Adrenal gland (tissue), 12 donors: ENCODE data around the gene BCAS3. TPM values are rescaled to one million over a fixed set of nuclear protein-coding genes. Genes with fewer than 3 reads are reported as not detected.
A peak's percentile ranks its signal among the peaks of the same experiment; 100 is the strongest.

Experiments
- DNase-seq, 7 donors: peaks; one replicate each; pipeline ENCODE4 v3.0.0-alpha.2; 2019 to 2020
- H3K27ac ChIP-seq, 5 donors: fragments of 200-600 bp; sonication (generic) in 4 of 5; 1 replicate in 3 of 5; 2 replicates in 2 of 5; pipeline versions ENCODE4 v1.5.1 to v1.8.0; 2016 to 2020; ENCODE audit warnings: mild to moderate bottlenecking in 1 of 5
- H3K27me3 ChIP-seq: fragments of 200-600 bp; 2 replicates; pipeline ENCODE4 v1.8.0; 2021
- H3K36me3 ChIP-seq, 2 donors: fragments of 200-600 bp; replicated peaks in 1 of 2; 1 replicate in 1 of 2; 2 replicates in 1 of 2; pipeline versions ENCODE4 v1.5.1 to v1.8.0; 2018 to 2022
- H3K4me1 ChIP-seq, 2 donors: fragments of 200-600 bp; replicated peaks in 1 of 2; 1 replicate in 1 of 2; 2 replicates in 1 of 2; pipeline versions ENCODE4 v1.5.1 to v1.8.0; 2018 to 2021
- H3K4me3 ChIP-seq, 4 donors: fragments of 200-600 bp; sonication (generic) in 3 of 4; one replicate each; pipeline ENCODE4 v1.5.1; 2016 to 2018
- H3K9me3 ChIP-seq, 3 donors: fragments of 200-600 bp; sonication (generic) in 1 of 3; replicated peaks in 1 of 3; 1 replicate in 2 of 3; 2 replicates in 1 of 3; pipeline versions ENCODE4 v1.5.1 to v1.8.0; 2016 to 2021
- CTCF ChIP-seq, 6 experiments: fragments of 450-650 bp in 4 of 6; fragments of 200-600 bp in 2 of 6; sonication (generic) in 1 of 6; IDR thresholded peaks; 1 replicate in 5 of 6; 2 replicates in 1 of 6; pipeline versions ENCODE4 v1.5.1 to v1.8.0; 2016 to 2021; ENCODE audit warnings: antibody characterized with exemption in 6 of 6, mild to moderate bottlenecking in 2 of 6, moderate library complexity in 1 of 6
- POLR2A ChIP-seq, 2 donors: fragments of 450-650 bp; IDR thresholded peaks; one replicate each; pipeline ENCODE4 v1.6.1; 2017; ENCODE audit warnings: antibody characterized with exemption in 2 of 2, mild to moderate bottlenecking in 2 of 2, moderate library complexity in 1 of 2
- WGBS, 4 donors: extraction: QIAGEN DNeasy Blood & Tissue Kit in 2 of 4; methylation state at CpG; one replicate each; pipeline versions ENCODE4 v1.1.5 to v1.1.7; 2013 to 2017; 5-methylcytosine and 5-hydroxymethylcytosine counted together
- intact Hi-C, 2 donors: fragments of 100-400 bp; cut with DNase I; formaldehyde crosslinking; loops; one replicate each; pipeline versions ENCODE4 v1.14.1 to v1.15.0; 2022 to 2023
- polyA plus RNA-seq, 3 donors: library from polyadenylated mRNA; stranded (reverse); fragments of 200-250 nt in 2 of 3; fragments of 350-450 nt in 1 of 3; fragmentation: Illumina TruSeq in 1 of 3; extraction: RNeasy Lipid Tissue Mini Kit (QIAGEN cat#74804) in 1 of 3; gene quantifications; one replicate each; pipeline ENCODE4 v1.2.3, GENCODE V29; 2013 to 2014
- total RNA-seq, 9 donors: library from RNA; depleted of rRNA in 4 of 9; stranded (reverse); fragments of >200 nt in 4 of 9; fragments of 120-200 nt in 1 of 9; fragmentation: NEBNext Ultra II Directional in 1 of 9; extraction: Animal tissue kit (Norgen Biotek cat#: 25700) in 1 of 9; gene quantifications; one replicate each; pipeline versions ENCODE4 v1.1.0 to v1.2.4, GENCODE V29; 2013 to 2023
- donor health status: healthy with polysubstance abuse.
- donor health status: Bipolar disorder and iron deficiency.
- donor health status: DM: yes; HTN: yes; CAD: no.
- donor health status: DM: no; HTN: no; CAD: no.
- donor health status: DM: no; HTN: no; CAD: no.
- donor health status: DM: yes; HTN: yes; CAD: no.

The BCAS3 gene
- total and polyA plus RNA-seq, 12 donors: 9.4 to 105 (median 29.0) TPM

- peaks cover 0 to 23% of the 10 kb centered on the region in 2 donors for H3K4me1 ChIP-seq
- H3K36me3 ChIP-seq: no peaks in the 10 kb centered on the region
- H3K9me3 ChIP-seq: no peaks in the 10 kb centered on the region
- WGBS, 4 donors: 90 to 100% (median 95%) methylated on average over 2 of the region's 2 CpGs
- no peak for TF ChIP-seq CTCF (IDR thresholded peaks at IDR 0.05)
- TF ChIP-seq POLR2A (IDR thresholded peaks at IDR 0.05): no peak
- intact Hi-C loops: no loop called here
- no peaks in the 10 kb centered on the region for H3K27me3 ChIP-seq
- H3K27ac ChIP-seq: no peak overlapping the region
- no peak overlapping the region for H3K4me3 ChIP-seq
- DNase-seq: no peak
Observed at GRCh38 chr17:61202564-61202963, 524.9 kb downstream of the BCAS3 start.

GRCh38 chr17:61203671-61204131, 526.0 kb downstream of the BCAS3 start:
- Histone ChIP-seq H3K4me1 (peaks cover 10 to 34% of the 10 kb centered on the region in 2 donors), H3K9me3 (no peaks in the 10 kb centered on the region), H3K27ac (peak overlapping the region in 3 of 5 donors; percentile 27 to 56 (median 29)), H3K4me3 (peak overlapping the region in 2 of 4 donors; percentile 1 to 7), H3K36me3 (no peaks in the 10 kb centered on the region), H3K27me3 (no peaks in the 10 kb centered on the region)
- WGBS, 4 donors: 30 to 51% (median 39%) methylated on average over 6 to 7 of the region's 7 CpGs
- DNase-seq: peak in 6 of 7 donors; percentile 24 to 56 (median 32)
- TF ChIP-seq CTCF (IDR thresholded peaks at IDR 0.05) (no peak), POLR2A (IDR thresholded peaks at IDR 0.05) (no peak)
- intact Hi-C loops: no loop called here

- H3K36me3 ChIP-seq: no peaks in the 10 kb centered on the region
- H3K9me3 ChIP-seq: no peaks in the 10 kb centered on the region
- no peak overlapping the region for H3K27ac ChIP-seq
- 84 to 88% (median 86%) methylated on average over 5 of the region's 5 CpGs for WGBS, 4 donors
- intact Hi-C loops: no loop called here
- H3K27me3 ChIP-seq: no peaks in the 10 kb centered on the region
- H3K4me1 ChIP-seq: peaks cover 12 to 42% of the 10 kb centered on the region in 2 donors
- TF ChIP-seq POLR2A (IDR thresholded peaks at IDR 0.05): no peak
- DNase-seq: no peak
- peak overlapping the region in 1 of 4 donors; percentile 7 for H3K4me3 ChIP-seq
Observed at GRCh38 chr17:61204456-61204855, 526.8 kb downstream of the BCAS3 start.

- no peaks in the 10 kb centered on the region for H3K36me3 ChIP-seq
- DNase-seq: peak in 1 of 7 donors; percentile 21
- WGBS, 4 donors: 74 to 84% (median 81%) methylated on average over 3 of the region's 3 CpGs
- TF ChIP-seq POLR2A (IDR thresholded peaks at IDR 0.05) (no peak), CTCF (IDR thresholded peaks at IDR 0.05) (no peak)
- peaks cover 12 to 48% of the 10 kb centered on the region in 2 donors for H3K4me1 ChIP-seq
- H3K27me3 ChIP-seq: no peaks in the 10 kb centered on the region
- H3K4me3 ChIP-seq: no peak overlapping the region
- no peaks in the 10 kb centered on the region for H3K9me3 ChIP-seq
- intact Hi-C loops: no loop called here
- H3K27ac ChIP-seq: no peak overlapping the region
Observed at GRCh38 chr17:61205401-61205800, 527.8 kb downstream of the BCAS3 start.

GRCh38 chr17:61205931-61206330, 528.3 kb downstream of the BCAS3 start:
- WGBS, 4 donors: 90 to 96% (median 93%) methylated on average over 4 of the region's 4 CpGs
- intact Hi-C loops: no loop called here
- peaks cover 12 to 48% of the 10 kb centered on the region in 2 donors for H3K4me1 ChIP-seq

More at GRCh38 chr17:61205931-61206330, 528.3 kb downstream of the BCAS3 start:
- H3K36me3 ChIP-seq: no peaks in the 10 kb centered on the region
- no peak overlapping the region for H3K4me3 ChIP-seq
- TF ChIP-seq CTCF (IDR thresholded peaks at IDR 0.05) (no peak), POLR2A (IDR thresholded peaks at IDR 0.05) (no peak)
- DNase-seq: no peak
- no peaks in the 10 kb centered on the region for H3K9me3 ChIP-seq
- H3K27ac ChIP-seq: no peak overlapping the region
- no peaks in the 10 kb centered on the region for H3K27me3 ChIP-seq
